ENCODE measurements around the gene DCK.

The DCK gene

DNA sequence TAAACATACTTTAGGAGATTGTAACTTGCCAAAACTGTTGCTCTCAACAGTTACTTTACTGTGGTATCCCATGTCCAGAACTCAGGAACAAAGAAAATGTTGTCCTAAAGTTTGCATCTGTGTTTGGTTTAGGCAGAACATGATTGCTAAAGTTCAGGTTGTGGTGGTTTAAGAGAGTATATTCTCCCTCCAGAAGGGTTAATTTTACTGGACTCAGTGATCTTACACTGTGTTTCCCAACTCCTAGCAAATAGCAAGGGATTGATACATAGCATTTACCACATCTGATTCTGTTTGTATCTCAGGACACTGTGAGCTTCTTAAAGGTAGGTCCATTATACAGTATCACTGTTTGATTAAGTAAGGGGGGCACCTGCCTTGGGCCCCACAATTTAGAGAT, 13.3 kb upstream of the DCK start:
- H3K27ac Mint-ChIP-seq, result no peak overlapping the region
- no peaks in the 10 kb centered on the region for H3K9me3 Mint-ChIP-seq
- no peaks in the 10 kb centered on the region for H3K4me1 Mint-ChIP-seq
- H3K36me3 Mint-ChIP-seq (ENCODE audit: low read depth), result peaks cover 32% of the 10 kb centered on the region
- no peak for DNase-seq
- TF ChIP-seq, protein P1, sequence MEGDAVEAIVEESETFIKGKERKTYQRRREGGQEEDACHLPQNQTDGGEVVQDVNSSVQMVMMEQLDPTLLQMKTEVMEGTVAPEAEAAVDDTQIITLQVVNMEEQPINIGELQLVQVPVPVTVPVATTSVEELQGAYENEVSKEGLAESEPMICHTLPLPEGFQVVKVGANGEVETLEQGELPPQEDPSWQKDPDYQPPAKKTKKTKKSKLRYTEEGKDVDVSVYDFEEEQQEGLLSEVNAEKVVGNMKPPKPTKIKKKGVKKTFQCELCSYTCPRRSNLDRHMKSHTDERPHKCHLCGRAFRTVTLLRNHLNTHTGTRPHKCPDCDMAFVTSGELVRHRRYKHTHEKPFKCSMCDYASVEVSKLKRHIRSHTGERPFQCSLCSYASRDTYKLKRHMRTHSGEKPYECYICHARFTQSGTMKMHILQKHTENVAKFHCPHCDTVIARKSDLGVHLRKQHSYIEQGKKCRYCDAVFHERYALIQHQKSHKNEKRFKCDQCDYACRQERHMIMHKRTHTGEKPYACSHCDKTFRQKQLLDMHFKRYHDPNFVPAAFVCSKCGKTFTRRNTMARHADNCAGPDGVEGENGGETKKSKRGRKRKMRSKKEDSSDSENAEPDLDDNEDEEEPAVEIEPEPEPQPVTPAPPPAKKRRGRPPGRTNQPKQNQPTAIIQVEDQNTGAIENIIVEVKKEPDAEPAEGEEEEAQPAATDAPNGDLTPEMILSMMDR (IDR thresholded peaks at IDR 0.05), result no peak
- H3K27me3 Mint-ChIP-seq (ENCODE audit: low read depth, poor library complexity), result no peaks in the 10 kb centered on the region
- H3K4me3 Mint-ChIP-seq, result no peak overlapping the region

DNA sequence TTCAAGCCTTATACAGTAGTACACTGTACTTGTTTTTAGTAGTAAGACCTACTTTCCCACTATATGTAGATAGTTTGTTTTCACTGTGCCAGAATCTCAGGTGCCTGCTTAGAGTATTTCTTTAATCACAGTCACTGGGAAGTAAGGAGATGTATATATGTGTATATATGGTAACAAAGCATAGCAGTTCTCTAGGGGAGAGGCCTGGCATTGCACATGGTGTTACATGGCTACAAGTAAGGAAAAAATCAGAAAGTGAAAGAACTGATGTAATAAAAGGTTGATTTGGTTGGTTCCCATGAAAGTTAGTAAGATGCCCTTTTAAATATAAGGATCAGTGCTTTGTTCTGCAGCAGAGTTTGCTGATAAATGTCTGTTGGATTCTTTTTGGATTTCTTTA, 9.3 kb upstream of the DCK start:
- no peak overlapping the region for H3K4me3 Mint-ChIP-seq
- no peaks in the 10 kb centered on the region for H3K27me3 Mint-ChIP-seq (ENCODE audit: low read depth, poor library complexity)
- no peak overlapping the region for H3K27ac Mint-ChIP-seq
- no peak for DNase-seq
- H3K36me3 Mint-ChIP-seq (ENCODE audit: low read depth), result peaks cover 12% of the 10 kb centered on the region
- no peaks in the 10 kb centered on the region for H3K4me1 Mint-ChIP-seq
- TF ChIP-seq, protein P1 (IDR thresholded peaks at IDR 0.05), result no peak
- no peaks in the 10 kb centered on the region for H3K9me3 Mint-ChIP-seq

DNA sequence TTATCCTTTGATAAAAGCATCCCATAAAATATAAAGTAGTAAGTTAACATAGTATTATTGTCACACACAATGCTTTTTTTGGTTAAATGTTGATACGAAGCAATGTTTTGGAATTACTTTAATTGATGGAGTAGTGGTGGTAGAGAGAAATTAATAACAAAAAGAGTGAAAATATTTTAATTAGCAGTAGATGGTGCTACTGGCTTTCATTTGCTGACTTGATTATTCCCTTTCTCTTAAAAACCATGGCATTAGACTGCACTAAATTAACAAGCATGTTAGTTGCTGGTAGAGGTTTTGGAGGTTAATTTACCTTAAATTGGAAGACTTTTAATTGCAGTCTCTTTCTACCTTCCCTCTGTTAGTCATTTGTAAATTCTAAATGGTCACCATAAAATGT, 8.9 kb upstream of the DCK start:
- Mint-ChIP-seq H3K4me3 (no peak overlapping the region), H3K9me3 (no peaks in the 10 kb centered on the region), H3K27me3 (ENCODE audit: low read depth, poor library complexity) (no peaks in the 10 kb centered on the region), H3K36me3 (ENCODE audit: low read depth) (peaks cover 11% of the 10 kb centered on the region), H3K27ac (no peak overlapping the region), H3K4me1 (no peaks in the 10 kb centered on the region)
- TF ChIP-seq, protein P1 (IDR thresholded peaks at IDR 0.05), result no peak
- no peak for DNase-seq

DNA sequence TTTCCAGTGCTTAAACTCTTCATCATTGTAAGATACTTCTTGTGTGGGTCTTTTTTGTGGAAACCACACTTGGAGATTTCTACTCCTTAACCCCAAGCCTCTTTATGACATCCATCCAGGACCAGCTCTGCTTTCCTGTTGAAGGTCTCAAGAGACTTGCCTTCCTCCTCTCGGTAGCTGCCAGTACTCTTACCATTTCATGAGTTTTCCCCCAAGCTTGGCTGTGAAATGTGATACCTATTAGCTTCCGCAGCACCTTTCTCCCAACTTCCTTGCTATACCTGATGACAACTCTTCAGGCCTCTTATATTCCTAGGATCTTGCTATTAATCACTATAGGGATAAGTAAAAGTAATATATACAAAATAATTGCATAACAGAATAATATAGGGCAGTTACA, 1.9 kb upstream of the DCK start:
- DNase-seq, result no peak
- Mint-ChIP-seq H3K27me3 (ENCODE audit: low read depth, poor library complexity) (no peaks in the 10 kb centered on the region), H3K4me3 (no peak overlapping the region), H3K27ac (no peak overlapping the region), H3K36me3 (ENCODE audit: low read depth) (peaks cover 33% of the 10 kb centered on the region), H3K9me3 (peaks cover 17% of the 10 kb centered on the region), H3K4me1 (peaks cover 39% of the 10 kb centered on the region)
- TF ChIP-seq, protein P1 (IDR thresholded peaks at IDR 0.05), result no peak

DNA sequence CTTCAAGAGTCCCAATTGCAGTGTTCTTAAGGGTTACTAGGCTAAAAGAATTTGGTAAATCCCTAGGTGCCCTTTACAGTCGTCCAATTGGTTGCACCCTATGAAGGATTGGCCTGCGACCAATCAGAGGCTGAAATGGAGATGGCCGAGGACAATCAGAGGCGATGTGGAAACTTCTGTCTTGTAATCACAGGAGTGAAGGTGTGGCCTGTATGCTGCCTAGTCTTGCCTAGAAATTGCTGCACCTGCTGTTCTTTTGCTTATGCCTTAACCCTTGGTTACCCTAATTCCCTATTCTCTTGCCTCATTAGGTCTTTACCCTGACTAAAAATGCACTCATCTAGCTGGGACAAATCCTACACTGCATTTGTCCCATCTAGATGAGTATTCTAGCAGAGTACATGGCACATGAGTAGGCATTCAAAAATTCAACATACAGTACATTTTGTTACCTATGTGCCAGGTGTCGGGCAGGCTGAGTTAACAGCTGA, 1.0 kb upstream of the DCK start:
- TF ChIP-seq, protein P1 (IDR thresholded peaks at IDR 0.05), result no peak
- Mint-ChIP-seq H3K27me3 (ENCODE audit: low read depth, poor library complexity) (no peaks in the 10 kb centered on the region), H3K4me1 (peaks cover 48% of the 10 kb centered on the region), H3K36me3 (ENCODE audit: low read depth) (peaks cover 40% of the 10 kb centered on the region), H3K4me3 (peak overlapping the region; percentile 91), H3K9me3 (peaks cover 17% of the 10 kb centered on the region), H3K27ac (no peak overlapping the region)
- no peak for DNase-seq

DNA sequence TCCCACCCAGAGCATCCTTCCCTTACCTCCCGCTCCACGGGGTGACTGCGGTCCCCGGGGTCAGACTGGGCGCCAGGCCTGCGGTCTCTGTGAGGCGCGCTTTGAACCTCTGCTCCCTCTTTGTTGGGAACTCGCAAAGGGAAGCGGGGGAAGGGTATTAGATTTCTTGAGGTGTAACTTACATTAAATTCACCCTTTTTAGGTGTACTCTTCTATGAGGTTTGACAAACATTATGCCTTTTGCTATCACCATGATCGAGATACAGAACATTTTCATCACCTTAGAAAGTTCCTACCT, 569 bp downstream of the DCK start:
- H3K4me1 Mint-ChIP-seq, result peaks cover 49% of the 10 kb centered on the region
- DNase-seq, result no peak
- no peaks in the 10 kb centered on the region for H3K27me3 Mint-ChIP-seq (ENCODE audit: low read depth, poor library complexity)
- peak overlapping the region; percentile 91 for H3K4me3 Mint-ChIP-seq
- peak overlapping the region; percentile 97 for H3K27ac Mint-ChIP-seq
- TF ChIP-seq, protein P1 (IDR thresholded peaks at IDR 0.05), result no peak
- H3K9me3 Mint-ChIP-seq, result peaks cover 29% of the 10 kb centered on the region
- peaks cover 51% of the 10 kb centered on the region for H3K36me3 Mint-ChIP-seq (ENCODE audit: low read depth)

Measured in nephron progenitor cell (in vitro differentiated cells).